ENCODE measurements around the gene EML2. TPM values are rescaled to one million over a fixed set of nuclear protein-coding genes. Genes with fewer than 3 reads are reported as not detected.

Gene EML2
- total and polyA plus RNA-seq, 2 of the 4 experiments (the other 2 are of a cell fraction) = 11.8 to 25.3 TPM

DNA sequence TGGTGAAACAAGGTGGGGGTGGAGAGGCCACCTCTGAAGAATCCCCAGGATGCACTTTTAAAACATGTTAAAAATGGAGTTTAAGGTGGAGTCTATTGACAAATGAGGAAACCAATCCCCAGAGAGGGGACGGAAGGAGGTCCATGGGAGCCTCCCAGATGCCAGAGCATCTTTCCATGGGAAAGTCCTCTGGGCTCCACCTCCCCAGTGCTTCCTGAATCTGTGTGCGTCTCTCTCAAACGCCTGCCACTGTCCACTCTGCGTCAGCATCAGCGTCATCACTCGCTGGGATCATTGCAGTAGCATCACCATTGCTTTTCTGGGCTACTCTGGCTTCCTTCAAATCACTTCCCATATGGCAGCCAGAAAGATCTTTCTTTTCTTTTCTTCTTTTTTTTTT lies 43.4 kb downstream of the EML2 start:
- Histone ChIP-seq H2AFZ (replicated peaks; ENCODE audit: low read length, poor library complexity) (no peak overlapping the region), H3K4me2 (ENCODE audit: low read depth, low read length) (no peak overlapping the region), H3K4me1 (ENCODE audit: control insufficient read depth, insufficient read depth, low read length) (no peaks in the 10 kb centered on the region), H2BK20ac (ENCODE audit: low read depth, low read length) (no peak overlapping the region), H3K9me1 (ENCODE audit: insufficient read depth, low read length) (0 out of 2 replicates have a peak, but pooled peaks cover 3% of the 10 kb centered on the region), H2AK5ac (ENCODE audit: low read depth, low read length) (no peak overlapping the region), H4K8ac (ENCODE audit: low read depth in 2 of 2, low read length in 2 of 2) (no peak overlapping the region), H3K56ac (ENCODE audit: extremely low read depth, insufficient read depth, low read length) (no peak overlapping the region), H4K20me1 (ENCODE audit: insufficient read depth, low read length) (no peaks in the 10 kb centered on the region; the same call in 1 of the 2 replicates), H3K4me3 (ENCODE audit: insufficient read depth, low read depth, low read length) (no peak overlapping the region), H2BK120ac (ENCODE audit: low read depth, low read length) (no peak overlapping the region), H3K4ac (ENCODE audit: low read depth, low read length) (no peak overlapping the region), H3K27ac (ENCODE audit: insufficient read depth, low read length) (no peak overlapping the region), H3K36me3 (ENCODE audit: control insufficient read depth, insufficient read depth, low read length) (no peaks in the 10 kb centered on the region), H2BK5ac (ENCODE audit: low read depth, low read length, poor library complexity, severe bottlenecking) (no peak overlapping the region), H3K79me1 (ENCODE audit: low read depth in 1 of 2, low read length in 2 of 2) (no peaks in the 10 kb centered on the region), H2AK9ac (replicated peaks; ENCODE audit: low read depth, low read length, poor library complexity) (no peak overlapping the region), H3K9me3 (ENCODE audit: control insufficient read depth, insufficient read depth, low read length) (peaks cover 2% of the 10 kb centered on the region; the same call in 1 of the 2 replicates), H3K9ac (ENCODE audit: low read depth, low read length) (no peak overlapping the region), H4K91ac (ENCODE audit: insufficient read depth, low read depth, low read length) (no peak overlapping the region), H4K5ac (ENCODE audit: low read depth, low read length) (no peak overlapping the region), H3K14ac (replicated peaks; ENCODE audit: low read depth, low read length) (no peak overlapping the region), H3K18ac (ENCODE audit: low read depth, low read length) (no peak overlapping the region), H2BK15ac (ENCODE audit: low read depth, low read length) (no peak overlapping the region), H3K27me3 (ENCODE audit: control insufficient read depth, insufficient read depth, low read length) (peaks cover 42% of the 10 kb centered on the region), H3K23ac (ENCODE audit: low read depth, low read length) (no peak overlapping the region)
- DNase-seq = peak; percentile 43
- intact Hi-C loops (cut with micrococcal nuclease) (no loop called here), in situ Hi-C loops (cut with MboI; ENCODE audit: low sequenced_read_pairs) (no loop called here), dilution Hi-C loops (cut with HindIII; ENCODE audit: low sequenced_read_pairs, unreplicated experiment) (no loop called here)
- ChIA-PET POLR2A (ENCODE audit: unreplicated experiment) (interaction anchor here (0.7 kb wide), 1 partner anchor 12 kb away, joined by 13 read pairs; no protein-coding TSS in a partner anchor), CTCF (no interaction called here)
- no peak for ATAC-seq (ENCODE audit: low read depth)
- no TSS peak for BruUV-seq (replicated peaks)
- WGBS, 2 experiments (ENCODE audit: extremely low coverage in 2 of 2, insufficient read length in 1 of 2) = 49% methylated on average over 2 of the region's 6 CpGs; no CpG with 5 or more reads in 1 of the 2 experiments
- no peak for TF ChIP-seq SMC3 (IDR thresholded peaks at IDR 0.05; ENCODE audit: low read depth, low read length)
- TF ChIP-seq MXI1 (IDR thresholded peaks at IDR 0.05; ENCODE audit: borderline replicate concordance, low read depth, low read length) = no peak
- TF ChIP-seq, protein P1, sequence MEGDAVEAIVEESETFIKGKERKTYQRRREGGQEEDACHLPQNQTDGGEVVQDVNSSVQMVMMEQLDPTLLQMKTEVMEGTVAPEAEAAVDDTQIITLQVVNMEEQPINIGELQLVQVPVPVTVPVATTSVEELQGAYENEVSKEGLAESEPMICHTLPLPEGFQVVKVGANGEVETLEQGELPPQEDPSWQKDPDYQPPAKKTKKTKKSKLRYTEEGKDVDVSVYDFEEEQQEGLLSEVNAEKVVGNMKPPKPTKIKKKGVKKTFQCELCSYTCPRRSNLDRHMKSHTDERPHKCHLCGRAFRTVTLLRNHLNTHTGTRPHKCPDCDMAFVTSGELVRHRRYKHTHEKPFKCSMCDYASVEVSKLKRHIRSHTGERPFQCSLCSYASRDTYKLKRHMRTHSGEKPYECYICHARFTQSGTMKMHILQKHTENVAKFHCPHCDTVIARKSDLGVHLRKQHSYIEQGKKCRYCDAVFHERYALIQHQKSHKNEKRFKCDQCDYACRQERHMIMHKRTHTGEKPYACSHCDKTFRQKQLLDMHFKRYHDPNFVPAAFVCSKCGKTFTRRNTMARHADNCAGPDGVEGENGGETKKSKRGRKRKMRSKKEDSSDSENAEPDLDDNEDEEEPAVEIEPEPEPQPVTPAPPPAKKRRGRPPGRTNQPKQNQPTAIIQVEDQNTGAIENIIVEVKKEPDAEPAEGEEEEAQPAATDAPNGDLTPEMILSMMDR (conservative IDR thresholded peaks at IDR 0.05; ENCODE audit: low read depth, low read length) = no peak
- no peak for TF ChIP-seq BHLHE40 (IDR thresholded peaks at IDR 0.05; ENCODE audit: low read depth, low read length)
- TF ChIP-seq RCOR1 (IDR thresholded peaks at IDR 0.05; ENCODE audit: insufficient replicate concordance, low read length) = no peak
- no peak for TF ChIP-seq POLR2A (IDR thresholded peaks at IDR 0.05; ENCODE audit: low read depth, low read length)
- no peak for TF ChIP-seq NFE2L2 (IDR thresholded peaks at IDR 0.05; ENCODE audit: low read depth, low read length)
- TF ChIP-seq RFX5 (IDR thresholded peaks at IDR 0.05; ENCODE audit: low read depth, low read length) = no peak
- TF ChIP-seq, protein P2, sequence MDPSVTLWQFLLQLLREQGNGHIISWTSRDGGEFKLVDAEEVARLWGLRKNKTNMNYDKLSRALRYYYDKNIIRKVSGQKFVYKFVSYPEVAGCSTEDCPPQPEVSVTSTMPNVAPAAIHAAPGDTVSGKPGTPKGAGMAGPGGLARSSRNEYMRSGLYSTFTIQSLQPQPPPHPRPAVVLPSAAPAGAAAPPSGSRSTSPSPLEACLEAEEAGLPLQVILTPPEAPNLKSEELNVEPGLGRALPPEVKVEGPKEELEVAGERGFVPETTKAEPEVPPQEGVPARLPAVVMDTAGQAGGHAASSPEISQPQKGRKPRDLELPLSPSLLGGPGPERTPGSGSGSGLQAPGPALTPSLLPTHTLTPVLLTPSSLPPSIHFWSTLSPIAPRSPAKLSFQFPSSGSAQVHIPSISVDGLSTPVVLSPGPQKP (IDR thresholded peaks at IDR 0.05; ENCODE audit: borderline replicate concordance, low read depth, low read length) = no peak
- TF ChIP-seq MAZ (IDR thresholded peaks at IDR 0.05; ENCODE audit: borderline replicate concordance, low read depth, low read length) = no peak
- TF ChIP-seq CEBPB (IDR thresholded peaks at IDR 0.05; ENCODE audit: low read depth, low read length) = no peak
- no peak for TF ChIP-seq MAFK (IDR thresholded peaks at IDR 0.05; ENCODE audit: low read depth, low read length)
- no peak for TF ChIP-seq FOS (IDR thresholded peaks at IDR 0.05; ENCODE audit: low read depth, low read length)
- no peak for TF ChIP-seq RAD21 (IDR thresholded peaks at IDR 0.05; ENCODE audit: low read length)
- TF ChIP-seq, protein P3, sequence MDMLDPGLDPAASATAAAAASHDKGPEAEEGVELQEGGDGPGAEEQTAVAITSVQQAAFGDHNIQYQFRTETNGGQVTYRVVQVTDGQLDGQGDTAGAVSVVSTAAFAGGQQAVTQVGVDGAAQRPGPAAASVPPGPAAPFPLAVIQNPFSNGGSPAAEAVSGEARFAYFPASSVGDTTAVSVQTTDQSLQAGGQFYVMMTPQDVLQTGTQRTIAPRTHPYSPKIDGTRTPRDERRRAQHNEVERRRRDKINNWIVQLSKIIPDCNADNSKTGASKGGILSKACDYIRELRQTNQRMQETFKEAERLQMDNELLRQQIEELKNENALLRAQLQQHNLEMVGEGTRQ (IDR thresholded peaks at IDR 0.05; ENCODE audit: low read depth, low read length) = no peak
- TF ChIP-seq CHD1 (IDR thresholded peaks at IDR 0.05; ENCODE audit: low read depth, low read length) = no peak
